Hepatic stellate cell (primary cell): ENCODE measurements around the gene CCT3.
A peak's percentile ranks its signal among the peaks of the same experiment; 100 is the strongest.

Source experiments
- DNase-seq: peaks from one replicate; pipeline ENCODE4 v3.0.0; 2011; ENCODE audit warnings: low spot score

The CCT3 gene

GRCh38 chr1:156320560-156320959, 17.5 kb downstream of the CCT3 start:
- no peak for DNase-seq

DNA sequence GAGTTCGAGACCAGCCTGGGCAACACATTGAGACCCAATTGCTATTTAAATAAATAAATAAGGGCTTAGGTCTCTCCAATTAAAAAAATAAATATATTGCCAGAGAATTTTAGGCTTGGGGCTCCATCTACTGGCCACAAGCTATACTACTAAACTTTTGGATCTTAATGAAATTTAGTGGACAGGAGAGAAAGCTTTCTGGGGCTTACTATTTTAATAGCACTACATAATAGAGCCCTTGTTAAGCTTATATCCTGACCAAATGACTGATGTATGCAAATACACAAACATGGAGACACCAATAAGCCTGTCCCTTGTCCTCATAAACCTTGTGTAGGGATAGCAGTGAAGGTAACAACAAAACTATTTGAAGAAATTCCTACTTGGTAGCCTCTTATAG, 18.4 kb downstream of the CCT3 start:
- DNase-seq, result peak; percentile 37

GRCh38 chr1:156316909-156317308, 21.2 kb downstream of the CCT3 start:
- DNase-seq, result no peak

DNA sequence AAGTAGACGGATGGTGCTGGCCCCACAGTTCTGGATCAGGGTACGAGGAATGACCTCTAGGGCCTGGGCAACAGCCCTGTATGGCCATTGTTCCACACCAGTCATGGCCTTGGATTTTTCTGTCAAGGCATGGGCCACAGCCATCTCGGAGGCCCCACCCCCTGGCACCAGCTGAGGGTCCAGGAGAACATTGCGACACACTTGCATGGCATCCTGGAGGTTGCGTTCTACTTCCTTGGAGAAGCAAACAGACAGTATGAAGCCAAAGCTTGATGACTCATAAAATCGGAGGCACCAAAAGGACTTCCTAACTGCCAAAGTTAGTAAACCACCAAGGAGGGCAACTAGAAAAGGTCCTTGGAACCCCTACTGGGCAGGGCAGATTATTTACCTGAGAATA, 27.1 kb downstream of the CCT3 start:
- DNase-seq, result no peak

GRCh38 chr1:156308078-156308477, 30.0 kb downstream of the CCT3 start:
- peak; percentile 60 for DNase-seq

GRCh38 chr1:156305215-156305614, 32.9 kb downstream of the CCT3 start:
- DNase-seq, result no peak

- no peak for DNase-seq
Measured at GRCh38 chr1:156303241-156303640, 34.9 kb downstream of the CCT3 start.

- no peak for DNase-seq
Measured at GRCh38 chr1:156298852-156299357, 39.2 kb downstream of the CCT3 start, which contains the start of gene VHLL. VHLL (minus strand) TSS chr1:156299307; CDS start chr1:156299189, 118 bp downstream.

- DNase-seq, result peak; percentile 79
Measured at GRCh38 chr1:156295391-156295947, 42.6 kb downstream of the CCT3 start, which contains the start of gene GLMP. GLMP (minus strand) TSS chr1:156295679; CDS start chr1:156295645, 34 bp downstream.

DNA sequence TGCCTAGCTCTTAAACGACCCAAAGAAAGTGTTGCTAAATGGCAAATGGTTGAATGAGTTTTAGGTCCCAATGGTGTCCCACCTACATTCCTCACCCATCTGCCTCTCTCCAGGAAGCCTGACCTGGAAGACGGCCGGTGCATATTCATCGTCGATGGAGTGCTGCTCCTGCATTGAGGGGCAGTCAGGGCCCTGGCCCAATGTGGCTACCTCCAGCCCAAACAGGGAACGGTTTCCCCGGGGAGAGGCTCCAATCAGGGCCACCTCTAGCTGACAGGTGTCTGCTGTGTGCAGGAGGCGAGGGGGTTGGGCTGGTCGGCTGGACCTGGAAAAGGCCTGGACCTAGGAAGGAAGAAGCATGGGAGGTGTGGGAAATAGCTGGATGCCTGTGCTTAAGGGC, 44.2 kb downstream of the CCT3 start:
- no peak for DNase-seq

DNA sequence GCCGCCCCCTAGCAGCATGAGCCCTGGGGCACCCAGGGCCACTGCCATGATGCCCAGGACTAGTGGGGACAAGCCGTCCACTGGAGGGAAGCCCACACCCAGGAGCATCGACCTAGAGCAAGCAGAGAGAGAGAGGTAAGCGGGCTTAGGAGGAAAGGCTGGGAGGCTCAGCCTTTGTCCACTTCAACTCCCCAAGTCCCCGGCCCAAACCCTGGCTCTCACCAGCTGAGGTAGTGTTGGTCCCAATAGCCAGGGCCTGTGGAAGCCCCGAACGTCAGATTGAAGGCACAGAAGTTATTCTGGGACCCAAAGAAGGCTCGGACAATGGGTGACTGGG, 45.0 kb downstream of the CCT3 start:
- no peak for DNase-seq

DNA sequence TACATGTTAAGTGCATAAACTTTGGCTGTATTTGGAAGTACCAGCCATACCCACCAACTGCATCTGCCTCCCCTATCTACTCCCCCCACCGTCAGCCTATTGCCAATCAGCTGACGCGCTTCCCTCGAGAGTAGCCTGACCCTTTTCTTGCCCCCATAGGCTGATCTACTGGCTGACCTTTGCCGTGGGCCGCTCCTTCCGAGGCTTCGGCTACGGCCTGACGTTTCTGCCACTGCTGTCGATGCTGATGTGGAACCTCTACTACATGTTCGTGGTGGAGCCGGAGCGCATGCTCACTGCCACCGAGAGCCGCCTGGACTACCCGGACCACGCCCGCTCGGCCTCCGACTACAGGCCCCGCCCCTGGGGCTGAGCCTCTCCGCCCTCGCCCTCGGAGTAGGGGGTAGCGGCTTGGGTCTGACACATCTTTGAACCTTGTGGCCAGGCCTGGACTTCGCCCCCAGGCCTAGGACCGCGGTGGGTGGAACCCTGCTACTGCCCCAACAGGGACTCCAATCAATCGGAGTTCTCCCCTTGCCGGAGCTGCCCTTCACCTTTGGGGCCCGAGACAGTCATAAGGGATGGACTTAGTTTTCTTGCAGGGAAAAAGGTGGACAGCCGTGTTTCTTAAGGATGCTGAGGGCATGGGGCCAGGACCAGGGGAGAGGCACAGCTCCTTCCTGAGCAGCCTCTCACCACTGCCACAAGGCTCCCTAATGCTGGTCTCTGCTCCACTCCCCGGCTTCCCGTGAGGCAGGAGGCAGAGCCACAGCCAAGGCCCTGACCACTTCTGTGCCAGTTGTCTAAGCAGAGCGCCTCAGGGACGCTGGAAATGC, 46.6 kb downstream of the CCT3 start:
- peak; percentile 93 for DNase-seq

GRCh38 chr1:156289857-156290256, 48.2 kb downstream of the CCT3 start:
- DNase-seq, result no peak

- DNase-seq, result no peak
Measured at GRCh38 chr1:156286061-156286460, 52.0 kb downstream of the CCT3 start.

GRCh38 chr1:156285437-156285836, 52.7 kb downstream of the CCT3 start:
- DNase-seq, result no peak

- no peak for DNase-seq
Measured at GRCh38 chr1:156284757-156285156, 53.3 kb downstream of the CCT3 start.

- DNase-seq, result no peak
Measured at GRCh38 chr1:156284112-156284511, 54.0 kb downstream of the CCT3 start, which contains the start of gene TMEM79. TMEM79 (plus strand) TSS chr1:156284325; CDS start chr1:156285227, 902 bp downstream.

- no peak for DNase-seq
Measured at GRCh38 chr1:156283521-156283920, 54.6 kb downstream of the CCT3 start.

DNA sequence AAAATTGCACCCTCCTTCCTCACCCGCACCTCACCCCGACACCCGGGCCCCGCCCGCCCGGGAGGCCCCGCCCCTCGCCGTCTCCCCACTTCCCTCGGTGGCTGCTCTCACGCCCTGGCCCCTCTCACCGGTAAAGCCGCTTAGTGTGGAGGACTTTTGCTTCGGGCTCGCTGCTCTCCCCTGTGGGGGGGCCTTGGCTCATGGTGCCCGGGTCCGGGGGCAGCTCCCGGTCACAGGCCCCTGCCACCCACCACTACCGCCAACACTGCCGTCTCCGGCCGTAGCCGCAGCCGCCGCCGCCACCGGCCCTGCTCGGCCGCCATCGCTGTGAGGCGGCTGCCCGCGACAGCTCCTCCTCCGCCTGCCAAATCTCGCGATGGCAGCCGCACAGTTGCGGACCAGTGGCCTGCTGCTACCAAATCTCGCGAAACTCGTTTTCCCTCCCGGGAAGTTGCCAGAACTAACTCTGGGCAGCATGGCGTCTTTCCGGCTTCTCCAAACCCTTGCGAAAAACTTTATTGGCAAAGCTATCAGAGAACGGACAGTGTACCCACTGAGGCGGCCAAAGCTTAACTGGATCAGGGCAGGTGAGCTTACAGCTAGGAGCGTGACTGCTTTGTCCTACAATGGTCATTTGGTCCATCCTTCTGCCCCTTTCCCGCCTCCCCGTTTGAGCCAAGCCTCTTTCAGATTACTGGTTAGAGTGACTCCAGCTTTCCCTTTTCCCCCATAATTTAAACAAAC, 55.4 kb downstream of the CCT3 start, which contains the start of gene SMG5:
SMG5 (minus strand) TSS at position 347 of the 744 bp plus-strand sequence; CDS start at position 202, 145 bp downstream.
- peak; percentile 95 for DNase-seq

DNA sequence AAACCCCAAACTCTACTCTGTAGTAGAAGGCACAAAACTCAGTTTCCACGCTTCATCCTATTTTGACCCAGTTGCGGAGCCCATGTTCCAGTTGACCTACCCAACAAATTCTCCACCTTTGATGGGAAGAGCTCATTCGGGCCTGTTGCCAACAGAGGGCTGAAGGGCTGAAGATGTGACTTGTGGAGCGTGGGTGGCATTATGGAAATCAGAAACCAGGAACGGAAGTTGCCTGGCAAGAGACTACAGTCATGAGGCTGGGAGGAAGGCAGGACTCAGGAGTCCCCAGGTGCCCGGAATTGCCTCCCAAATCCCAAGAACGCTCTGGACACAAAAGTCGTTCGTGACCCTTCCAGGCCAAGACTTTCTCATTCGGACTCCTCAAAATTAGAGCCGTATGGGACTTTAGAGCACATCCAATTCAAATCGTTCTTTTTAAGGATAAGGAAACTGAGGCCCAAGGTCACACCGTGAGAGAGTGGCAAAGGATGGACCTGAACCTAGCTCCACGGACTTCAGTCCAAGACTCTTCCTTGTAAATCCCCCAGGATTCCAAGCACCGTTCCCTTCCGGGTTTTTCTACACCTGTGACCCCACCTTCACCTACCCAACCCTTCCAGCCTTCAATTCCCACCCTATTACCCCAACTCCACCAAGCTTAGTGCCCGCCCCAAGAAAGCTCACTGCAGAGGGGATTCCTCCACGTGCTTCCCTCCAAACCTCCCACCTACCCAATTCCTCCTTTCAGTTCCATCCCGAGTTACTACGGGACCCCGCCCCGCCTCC, 56.2 kb downstream of the CCT3 start:
- no peak for DNase-seq

GRCh38 chr1:156281281-156281680, 56.8 kb downstream of the CCT3 start:
- peak; percentile 76 for DNase-seq

DNA sequence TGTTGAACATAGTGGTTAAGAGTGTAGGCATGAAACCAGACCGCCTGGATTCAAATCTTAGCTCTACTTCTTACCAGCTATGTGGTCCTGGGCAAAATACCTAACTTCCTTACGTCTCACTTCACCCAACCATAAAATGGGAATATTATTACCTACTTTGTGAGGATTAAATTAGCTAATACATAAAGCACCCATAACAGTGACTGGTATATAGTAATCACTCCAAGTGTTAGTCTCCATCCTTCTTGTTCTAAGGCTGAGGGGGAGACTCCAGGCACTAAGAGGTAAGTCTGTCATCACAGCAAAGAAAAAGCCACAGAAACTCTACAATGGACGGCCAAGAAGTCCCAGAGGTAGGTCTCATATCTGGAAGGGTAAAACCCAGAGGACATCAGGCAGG, 58.3 kb downstream of the CCT3 start:
- no peak for DNase-seq
